Kidney (tissue), 14 donors: Measurements from ENCODE around the gene NXN. TPM values are rescaled to one million over a fixed set of nuclear protein-coding genes. Genes with fewer than 3 reads are reported as not detected.

Experiments used
- DNase-seq, 5 donors: peaks; one replicate each; pipeline ENCODE4 v3.0.0-alpha.2; 2013 to 2020
- FAIRE-seq: peaks from 2 replicates; lab custom pipeline; 2012; peaks lifted over from hg19 to GRCh38; lab: Jason Lieb, UNC
- H3K27ac ChIP-seq, 2 donors: one replicate each; pipeline ENCODE4 v1.7.0; 2013; ENCODE audit warnings: low read depth in 2 of 2, low read length in 2 of 2, inconsistent platforms in 1 of 2
- H3K27me3 ChIP-seq: one replicate; pipeline ENCODE4 v1.7.1; 2013; ENCODE audit warnings: low read length, inconsistent platforms; ENCODE audit not compliant: control insufficient read depth, insufficient read depth
- H3K36me3 ChIP-seq, 3 donors: one replicate each; pipeline versions ENCODE4 v1.7.0 to v1.7.1; 2013; ENCODE audit warnings: low read length in 3 of 3, control low read depth in 1 of 3, inconsistent platforms in 1 of 3; ENCODE audit not compliant: insufficient read depth in 3 of 3, control insufficient read depth in 2 of 3
- H3K4me1 ChIP-seq, 3 donors: one replicate each; pipeline versions ENCODE4 v1.7.0 to v1.7.1; 2013; ENCODE audit warnings: low read length in 3 of 3, inconsistent platforms in 1 of 3, low read depth in 1 of 3; ENCODE audit not compliant: control insufficient read depth in 2 of 3, insufficient read depth in 2 of 3
- H3K4me3 ChIP-seq, 3 donors: one replicate each; pipeline versions ENCODE4 v1.7.0 to v1.8.1; 2013; ENCODE audit warnings: low read length in 3 of 3, control low read depth in 1 of 3, inconsistent platforms in 1 of 3
- H3K9ac ChIP-seq, 3 donors: one replicate each; pipeline versions ENCODE4 v1.7.0 to v1.7.1; 2013; ENCODE audit warnings: low read length in 3 of 3, control low read depth in 1 of 3, inconsistent platforms in 1 of 3
- H3K9me3 ChIP-seq, 3 donors: one replicate each; pipeline versions ENCODE4 v1.7.0 to v1.7.1; 2013; ENCODE audit warnings: low read length in 3 of 3, control low read depth in 1 of 3, inconsistent platforms in 1 of 3; ENCODE audit not compliant: control insufficient read depth in 2 of 3, insufficient read depth in 1 of 3
- CTCF ChIP-seq: IDR thresholded peaks from 3 replicates; pipeline ENCODE4 v1.5.1; 2012; ENCODE audit warnings: mild to moderate bottlenecking, moderate library complexity, borderline replicate concordance; ENCODE audit not compliant: insufficient read depth; ENCODE audit errors: extremely low read depth
- intact Hi-C: fragments of 100-400 bp; cut with DNase I; formaldehyde crosslinking; loops from one replicate; pipeline ENCODE4 v1.11.1; 2022
- polyA plus RNA-seq: library from polyadenylated mRNA; stranded (reverse); fragments of 350-450 nt; fragmentation: Illumina TruSeq; extraction: RNeasy Lipid Tissue Mini Kit (QIAGEN cat#74804); gene quantifications from one replicate; pipeline ENCODE4 v1.2.3, GENCODE V29; 2014; ENCODE audit warnings: low read depth, low replicate concordance; ENCODE audit not compliant: insufficient read depth
- total RNA-seq: library from RNA; stranded (reverse); fragmentation: NEBNext Ultra II Directional; extraction: Animal tissue kit (Norgen Biotek cat#: 25700); gene quantifications from one replicate; pipeline ENCODE4 v1.2.1, GENCODE V29; 2021
- donor health status: control.
- donor health status: control.
- donor health status: control.
- donor health status: control.
- donor health status: control.
- donor health status: DM: yes; HTN: yes; CAD: no.
- donor health status: Normal renal cell carcinoma (clear cell type).

The NXN gene
- total and polyA plus RNA-seq, 2 donors from 2014 or later: 10.2 to 26.8 TPM

GRCh38 chr17:846901-847843 lies 132.4 kb downstream of the NXN start:
- intact Hi-C loops: no loop called here
- no peak for FAIRE-seq
- no peaks in the 10 kb centered on the region for H3K36me3 ChIP-seq
- H3K9me3 ChIP-seq: no peaks in the 10 kb centered on the region
- peak overlapping the region in 2 of 3 donors; percentile 17 to 52 for H3K4me3 ChIP-seq
- TF ChIP-seq CTCF: no peak
- H3K4me1 ChIP-seq: no peaks in the 10 kb centered on the region
- peak in 2 of 5 donors; percentile 33 to 50 for DNase-seq
- no peaks in the 10 kb centered on the region for H3K27me3 ChIP-seq
- no peak overlapping the region for H3K9ac ChIP-seq
- H3K27ac ChIP-seq: peak overlapping the region; percentile 19 to 26

GRCh38 chr17:841313-841712 lies 138.3 kb downstream of the NXN start:
- no peak for TF ChIP-seq CTCF
- no peak for FAIRE-seq
- no peak overlapping the region for H3K4me3 ChIP-seq
- no peaks in the 10 kb centered on the region for H3K27me3 ChIP-seq
- H3K27ac ChIP-seq: no peak overlapping the region
- no peak for DNase-seq
- H3K9ac ChIP-seq: no peak overlapping the region
- H3K4me1 ChIP-seq: no peaks in the 10 kb centered on the region
- intact Hi-C loops: no loop called here
- H3K9me3 ChIP-seq: no peaks in the 10 kb centered on the region
- H3K36me3 ChIP-seq: no peaks in the 10 kb centered on the region

- FAIRE-seq (no peak), DNase-seq (no peak)
- H3K4me3 ChIP-seq: no peak overlapping the region
- no peaks in the 10 kb centered on the region for H3K36me3 ChIP-seq
- intact Hi-C loops: no loop called here
- H3K9me3 ChIP-seq: no peaks in the 10 kb centered on the region
- TF ChIP-seq CTCF: no peak
- no peak overlapping the region for H3K9ac ChIP-seq
- no peaks in the 10 kb centered on the region for H3K4me1 ChIP-seq
- no peak overlapping the region for H3K27ac ChIP-seq
- H3K27me3 ChIP-seq: no peaks in the 10 kb centered on the region
Measured at GRCh38 chr17:838486-838885, 141.1 kb downstream of the NXN start.
